ENCODE results near the gene DOCK9.
"Not testable (repeated sequence)": the region's sequence is repeated elsewhere in the genome, so short reads cannot be mapped to it uniquely, and the experiment has no call there.

The DOCK9 gene

DNA sequence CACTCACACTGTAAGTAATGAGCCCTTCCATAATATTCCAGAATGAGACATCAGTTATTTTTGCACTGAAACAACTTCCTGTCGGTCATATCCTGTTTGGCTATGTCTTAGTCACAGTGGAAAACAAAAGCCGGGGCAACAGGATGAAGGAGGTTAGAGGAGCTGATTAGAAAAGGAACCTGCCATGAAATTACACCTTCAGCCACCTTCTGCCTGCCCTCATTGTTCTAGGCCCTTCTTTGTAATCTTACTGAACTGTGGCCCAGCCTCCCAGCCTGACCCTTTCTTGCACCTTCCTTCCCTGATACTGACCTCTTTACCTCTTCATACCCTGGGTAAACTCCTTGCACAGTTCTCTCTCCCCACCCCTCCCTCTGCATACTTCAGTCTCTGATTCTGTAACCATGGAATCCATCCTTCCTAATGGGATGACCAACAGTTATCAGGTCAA is 67.3 kb downstream of the DOCK9 start:
- DNase-seq, result peak; percentile 29

DNA sequence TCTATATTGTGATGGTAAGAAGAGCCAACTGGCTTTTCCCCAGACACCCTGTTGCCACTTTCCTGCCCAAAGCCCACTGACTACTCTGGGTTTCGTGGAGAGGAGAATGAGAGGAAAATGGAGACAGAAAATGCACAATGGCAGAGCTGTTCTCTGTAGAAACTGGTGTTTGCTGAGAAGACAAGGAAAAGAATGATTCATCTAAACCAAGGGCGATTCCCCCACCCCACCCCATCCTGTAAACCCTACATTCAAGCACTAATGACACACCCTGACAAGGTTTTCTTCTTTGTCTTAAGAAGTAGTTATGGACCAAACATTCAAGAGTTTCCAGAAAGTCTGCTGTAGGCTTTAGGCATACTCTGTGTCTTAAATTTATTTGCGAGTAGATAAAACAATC is 68.8 kb downstream of the DOCK9 start:
- no peak for DNase-seq

DNA sequence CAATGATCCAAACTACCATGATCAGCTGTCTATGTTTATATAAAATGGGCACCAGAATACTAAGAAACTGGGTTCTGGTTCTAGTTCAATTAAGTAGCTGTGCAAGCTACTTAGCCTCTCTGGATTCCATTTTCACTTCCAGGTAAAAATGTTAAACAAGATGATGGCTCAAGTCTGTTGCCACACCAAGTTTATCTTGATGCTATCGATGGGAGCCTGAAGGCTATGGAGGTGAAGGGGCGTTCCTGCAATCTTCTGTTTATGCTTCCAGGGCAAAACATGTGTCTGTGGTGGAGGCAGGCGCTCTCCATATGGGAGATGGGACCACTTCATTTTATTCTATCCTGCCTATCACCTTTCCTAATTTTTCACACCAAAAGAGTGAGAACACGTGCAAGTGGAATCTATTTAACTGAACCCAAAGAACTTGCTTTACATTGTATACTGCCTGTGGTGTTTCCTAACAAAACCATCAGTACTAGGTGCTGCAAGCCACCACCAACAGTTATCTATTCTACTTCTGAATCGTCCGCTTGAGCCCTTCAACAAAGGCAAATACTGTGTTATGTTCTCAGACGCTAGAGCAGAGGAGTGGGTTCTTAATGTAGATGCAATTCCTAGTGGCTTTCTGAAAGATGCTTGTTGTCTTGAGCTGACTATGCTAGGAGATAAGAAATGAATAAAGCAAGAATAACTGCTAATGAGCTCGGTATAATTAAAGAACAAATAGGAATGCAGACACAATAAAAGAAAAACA is 70.9 kb downstream of the DOCK9 start:
- DNase-seq, result no peak

DNA sequence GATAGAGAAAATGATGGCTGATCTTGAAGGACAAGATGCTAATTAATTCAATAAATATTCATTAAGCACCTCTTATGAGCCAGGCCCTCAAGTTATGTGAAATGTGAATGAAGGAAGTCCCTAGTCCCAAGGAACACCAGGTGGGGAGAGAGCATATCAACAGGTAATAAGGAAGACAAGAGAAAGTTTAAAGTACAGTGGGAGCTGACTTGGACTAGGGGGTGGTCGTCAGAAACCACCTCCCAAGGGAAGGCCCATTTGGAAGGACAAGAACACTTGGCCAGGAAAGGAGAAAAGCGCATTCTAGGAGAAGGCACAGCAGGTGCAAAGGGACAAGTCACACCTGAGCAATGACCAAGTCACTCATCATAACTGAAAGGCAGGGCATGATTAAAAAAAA is 72.7 kb downstream of the DOCK9 start:
- DNase-seq, result no peak

DNA sequence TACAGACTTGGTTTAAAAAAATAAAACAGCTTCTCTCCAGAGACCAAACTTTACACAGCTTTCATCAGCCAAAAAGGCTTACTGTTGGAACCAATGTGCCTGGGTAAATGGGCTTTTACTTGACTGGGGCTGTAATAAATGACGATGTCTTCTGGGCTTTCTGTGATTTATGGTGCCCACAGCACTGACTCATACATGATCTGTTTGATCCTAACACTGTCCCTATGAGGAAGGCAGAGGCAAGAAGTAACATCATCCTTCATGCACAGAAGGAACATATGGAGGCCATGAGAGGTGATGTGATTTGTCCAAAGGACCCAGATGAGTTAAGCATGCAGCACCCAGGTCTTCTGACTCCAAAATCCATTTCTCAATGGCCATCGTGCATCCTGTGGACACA is 77.4 kb downstream of the DOCK9 start:
- no peak for DNase-seq

DNA sequence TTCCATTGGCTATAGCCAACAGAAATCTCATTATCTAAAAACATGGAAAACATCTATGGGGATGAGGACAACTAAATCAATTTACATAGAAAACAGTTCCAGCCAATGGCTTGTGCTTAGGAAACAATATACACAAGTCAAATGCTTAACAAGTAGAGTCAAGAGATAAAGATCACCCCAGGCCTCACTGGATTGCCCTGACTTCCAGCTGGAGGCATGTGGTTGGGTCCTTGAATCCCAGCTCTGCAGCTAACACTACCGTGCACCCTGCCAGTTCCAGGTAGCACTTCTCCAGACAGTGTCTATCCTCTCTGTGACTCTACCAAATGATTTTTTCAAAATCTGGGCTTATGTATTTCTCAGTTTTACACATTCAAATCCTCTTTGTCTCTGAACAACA is 80.2 kb downstream of the DOCK9 start:
- DNase-seq, result no peak

DNA sequence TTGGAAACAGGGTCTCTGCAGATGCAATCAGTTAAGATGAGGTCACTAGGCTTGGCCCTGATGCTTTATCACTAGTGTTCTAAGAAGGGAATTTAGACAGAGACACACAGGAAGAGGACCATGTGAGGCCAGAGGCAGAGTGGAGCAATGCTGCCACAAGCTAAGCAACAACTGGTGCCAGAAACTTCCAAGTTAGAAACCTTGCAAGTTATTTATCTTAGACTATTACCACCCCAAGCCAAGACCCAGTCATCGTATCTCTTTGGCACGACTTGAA is 81.1 kb downstream of the DOCK9 start:
- no peak for DNase-seq

DNA sequence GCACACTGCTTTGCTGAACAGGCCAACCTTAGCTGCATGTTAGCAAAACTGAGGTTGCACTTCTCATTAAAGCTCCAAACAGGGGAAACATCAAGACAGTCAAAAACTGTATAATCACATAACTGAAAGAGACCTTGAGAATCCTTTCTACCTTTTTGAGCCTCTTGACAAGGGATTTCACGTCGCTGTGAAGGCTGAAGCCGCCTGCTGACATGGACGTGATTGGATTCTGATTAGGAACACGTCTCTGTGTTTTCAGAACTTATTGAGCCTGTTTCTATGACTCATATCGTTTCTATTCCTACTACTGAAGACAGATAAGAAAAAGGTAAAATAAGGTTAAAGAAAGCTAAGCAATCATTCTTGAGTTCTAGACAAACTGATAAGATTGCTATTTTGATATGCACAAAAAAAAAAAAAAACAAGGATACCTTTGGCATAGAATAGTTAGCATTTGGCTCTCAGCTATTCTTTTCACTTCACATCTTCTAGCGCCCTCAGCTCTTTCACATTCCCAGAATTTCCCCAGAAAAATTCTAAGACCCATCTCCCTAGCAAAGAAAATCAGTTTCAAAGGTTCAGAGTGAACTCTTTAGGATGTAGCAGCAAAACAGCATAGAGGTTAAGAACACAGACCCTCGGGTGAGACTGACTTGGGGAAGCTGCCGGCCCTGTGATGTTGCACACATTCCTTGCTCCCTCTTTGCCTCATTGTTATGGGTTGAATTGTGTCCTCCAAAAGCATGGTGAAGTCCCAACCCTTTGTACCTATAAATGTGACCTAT is 81.6 kb downstream of the DOCK9 start:
- DNase-seq, result no peak

DNA sequence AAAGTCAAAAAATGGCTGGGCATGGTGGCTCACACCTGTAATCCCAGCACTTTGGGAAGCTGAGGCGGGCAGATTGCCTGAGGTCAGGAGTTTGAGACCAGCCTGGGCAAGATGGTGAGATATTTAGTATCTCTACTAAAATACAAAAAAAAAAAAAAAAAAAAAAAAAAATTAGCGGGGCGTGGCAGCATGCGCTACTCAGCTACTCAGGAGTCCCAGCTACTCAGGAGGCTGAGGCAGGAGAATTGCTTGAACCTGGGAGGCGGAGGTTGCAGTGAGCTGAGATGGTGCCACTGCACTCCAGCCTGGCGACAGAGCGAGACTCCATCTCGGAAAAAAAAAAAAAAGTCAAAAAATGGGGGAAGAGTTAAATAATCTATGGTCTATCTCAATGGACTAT is 83.0 kb downstream of the DOCK9 start:
- DNase-seq, result not testable (repeated sequence)

DNA sequence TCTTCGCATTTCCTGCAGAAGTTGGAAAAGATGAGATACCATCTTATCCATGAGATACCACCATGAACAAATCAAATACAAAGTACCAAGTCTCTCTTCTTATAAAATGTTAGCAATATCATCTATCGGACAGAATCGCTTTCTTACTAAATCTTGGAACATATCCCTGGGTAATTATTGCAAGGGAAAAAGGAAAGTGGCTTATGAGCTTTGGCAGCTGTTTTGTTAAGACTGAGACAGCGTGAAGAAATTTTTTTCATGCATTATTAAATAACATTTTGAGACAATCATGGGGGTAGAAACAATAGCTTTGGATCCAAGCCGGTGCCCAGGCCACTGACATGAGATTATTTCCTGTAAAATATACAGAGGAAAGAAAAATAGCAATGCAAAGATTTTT is 84.5 kb downstream of the DOCK9 start:
- no peak for DNase-seq

DNA sequence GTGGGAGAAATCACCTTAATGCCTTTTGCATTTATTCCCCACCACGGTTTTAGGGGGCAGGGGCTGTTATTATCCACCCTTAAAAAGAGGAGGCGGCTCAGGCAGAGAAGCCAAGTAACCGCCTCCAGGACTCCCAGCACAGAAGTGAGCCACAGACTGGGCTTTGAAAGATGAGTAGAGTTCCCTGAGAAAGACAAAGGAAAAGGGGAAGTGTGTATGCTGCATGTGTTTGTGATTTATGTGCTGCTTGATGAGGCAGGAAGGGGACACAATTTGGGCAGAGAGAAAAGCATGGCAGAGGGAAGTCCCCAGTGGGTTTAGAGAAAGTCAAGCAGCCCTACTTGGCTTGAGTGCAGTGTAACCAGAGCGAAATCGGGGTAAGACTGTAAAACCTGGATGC is 85.0 kb downstream of the DOCK9 start:
- DNase-seq, result no peak

DNA sequence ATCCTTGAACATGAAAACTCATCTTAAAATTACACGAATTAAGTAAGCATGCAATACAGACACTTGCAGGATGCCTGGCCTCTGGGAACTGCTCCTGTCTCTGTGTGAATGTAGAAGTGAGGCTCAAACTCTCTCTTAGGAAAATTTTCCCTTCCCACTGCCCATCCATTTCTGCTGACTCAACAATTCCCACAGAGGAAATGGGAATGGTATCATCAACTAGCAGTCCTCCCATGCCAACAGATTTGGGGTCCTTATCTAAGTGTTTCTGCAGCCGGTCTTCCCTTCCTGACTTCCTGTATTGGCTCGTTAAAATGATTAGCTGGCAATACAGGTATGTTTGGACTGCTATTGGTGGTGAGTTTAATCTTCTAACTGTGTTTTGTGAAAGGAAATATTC is 85.8 kb downstream of the DOCK9 start:
- DNase-seq, result no peak

DNA sequence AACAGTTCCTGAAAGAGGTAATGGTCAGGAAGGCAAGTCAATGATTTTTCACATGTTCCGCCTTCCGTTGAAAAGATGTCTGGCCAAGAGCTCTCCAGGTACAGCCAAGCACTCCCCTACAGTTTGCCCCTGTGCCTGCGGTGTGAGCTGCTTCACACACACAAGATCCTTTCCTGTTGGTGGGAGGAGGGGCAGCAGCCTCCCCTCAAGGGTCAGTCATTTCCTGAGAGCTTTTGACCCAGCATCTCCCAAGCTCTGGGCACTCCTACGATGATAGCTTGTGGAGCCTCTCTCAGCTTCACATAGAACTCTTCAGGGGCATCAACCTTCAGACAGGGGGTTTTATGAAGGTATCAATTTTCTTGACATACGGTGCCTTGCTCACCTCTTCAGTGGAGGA is 86.9 kb downstream of the DOCK9 start:
- no peak for DNase-seq

DNA sequence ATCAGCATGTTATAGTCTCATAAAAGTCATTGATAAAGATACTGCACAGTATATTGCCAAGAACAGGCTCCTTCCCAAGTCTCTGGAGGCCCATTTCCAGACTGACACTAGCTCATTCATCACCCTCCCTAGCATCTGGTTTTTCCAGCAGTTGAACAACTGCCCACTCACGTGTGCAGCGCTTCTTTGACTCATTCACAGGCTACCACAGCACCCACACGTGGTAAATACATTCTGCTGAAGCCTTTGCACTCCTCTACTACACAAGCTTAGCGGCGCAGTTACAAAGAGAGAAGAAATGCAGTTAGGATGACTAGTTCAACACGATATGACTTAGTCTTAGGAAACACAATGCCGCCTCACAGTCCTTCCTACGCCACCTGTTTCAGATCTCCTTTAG is 87.7 kb downstream of the DOCK9 start:
- DNase-seq, result no peak

DNA sequence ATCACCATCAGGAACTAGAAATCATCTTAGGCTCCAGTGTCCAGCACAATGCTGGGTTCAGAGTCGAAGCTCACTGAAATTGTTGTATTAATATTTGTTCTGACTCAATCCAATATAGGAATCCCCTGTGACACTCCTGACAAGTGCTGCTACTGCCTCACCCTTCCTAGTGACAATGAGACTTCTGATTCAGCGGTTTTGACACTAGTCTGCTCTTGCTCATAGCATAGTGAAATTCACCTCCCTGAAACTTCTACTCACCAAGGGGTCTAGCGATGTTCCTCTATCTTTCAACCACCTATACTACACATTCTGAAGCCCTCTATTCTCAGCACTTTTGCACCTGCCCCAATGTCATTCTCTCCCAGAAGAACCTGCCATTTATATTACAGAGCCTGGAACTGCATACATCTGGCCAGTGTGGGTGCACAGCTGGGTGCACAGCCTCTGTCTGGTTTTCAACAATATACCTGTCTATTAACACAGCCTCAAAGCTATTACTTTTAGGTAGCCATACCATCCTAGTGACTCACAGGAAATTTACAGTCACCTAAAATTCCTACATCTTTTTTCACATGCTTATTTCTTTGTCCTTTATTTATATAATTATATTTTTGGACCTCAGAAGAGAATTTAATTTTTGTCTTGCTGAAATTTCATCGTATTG is 88.3 kb downstream of the DOCK9 start:
- DNase-seq, result no peak

DNA sequence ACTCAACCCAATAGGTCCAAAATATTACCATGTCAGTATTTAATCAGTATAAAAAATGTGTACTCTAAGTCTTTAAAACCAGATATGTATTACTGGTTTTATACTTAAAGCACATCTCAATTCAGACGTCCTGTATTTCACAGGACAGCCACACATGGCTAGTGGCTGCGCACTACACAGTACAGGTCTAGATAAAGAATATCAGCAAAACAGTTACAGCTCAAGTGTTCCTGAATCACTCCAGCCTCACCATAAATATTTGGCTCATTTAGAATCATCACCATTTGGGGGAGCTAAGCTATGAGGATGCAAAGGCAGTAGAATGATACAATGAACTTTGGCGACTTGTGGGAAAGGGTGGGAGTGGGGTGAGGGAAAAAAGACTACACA is 89.0 kb downstream of the DOCK9 start:
- DNase-seq, result no peak

DNA sequence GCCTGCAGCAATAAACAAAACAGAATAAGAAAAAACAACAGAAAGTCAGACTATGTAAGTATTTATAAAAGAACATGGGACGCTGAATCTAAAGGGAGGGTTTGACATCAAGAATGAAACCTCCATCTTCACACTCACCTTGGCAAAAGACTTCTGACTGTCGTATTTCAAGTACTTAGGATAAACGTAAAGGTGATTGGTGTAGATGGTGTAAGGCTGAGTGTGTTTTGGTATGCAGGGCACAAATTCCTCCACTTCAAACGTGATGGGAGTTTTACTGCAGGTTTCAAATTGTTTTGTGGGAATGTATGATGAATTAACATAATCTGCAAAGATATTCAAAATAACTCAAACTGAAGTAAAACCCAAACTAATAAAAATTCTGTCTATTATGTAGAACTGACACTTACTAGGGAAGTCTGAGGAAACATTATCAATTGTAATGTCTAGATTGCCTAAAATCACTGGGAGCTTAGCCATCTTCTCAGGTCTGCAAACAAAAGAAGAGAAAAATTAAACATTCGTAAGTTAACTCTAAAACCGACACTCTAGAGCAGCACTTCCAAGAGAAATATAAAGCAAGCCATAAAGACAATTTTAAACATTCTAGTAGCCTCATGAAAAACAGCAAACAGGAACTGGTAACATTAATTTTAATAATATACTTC is 89.5 kb downstream of the DOCK9 start:
- DNase-seq, result no peak

DNA sequence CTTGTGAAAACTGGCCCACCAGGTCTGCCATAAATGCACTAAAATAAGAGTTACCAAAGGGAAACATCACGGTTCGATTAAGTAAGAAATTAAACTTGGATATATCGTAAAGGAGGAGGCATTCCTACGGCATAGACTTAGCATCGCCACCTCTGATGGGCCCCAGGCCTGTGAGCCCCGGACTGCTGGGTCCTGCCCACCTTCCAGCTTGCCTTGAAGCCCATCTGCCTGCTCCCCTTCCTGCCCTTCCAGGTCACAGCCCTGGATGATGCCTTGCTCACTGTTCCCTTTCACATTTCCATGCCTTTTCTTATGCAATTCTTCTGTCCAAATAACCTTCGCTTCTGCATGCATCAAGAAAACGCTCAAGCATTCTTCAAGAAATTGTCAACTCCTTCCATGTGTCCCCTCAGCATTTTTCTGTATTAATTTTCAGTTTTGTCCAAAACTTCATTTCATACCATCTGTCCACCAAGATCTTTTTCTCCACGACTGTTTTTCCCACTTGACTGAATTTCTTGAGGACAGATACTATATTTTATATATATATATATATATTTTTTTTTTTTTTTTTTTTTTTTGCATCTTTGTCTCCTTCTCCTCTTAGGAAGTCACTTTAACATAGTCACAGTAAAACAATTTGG is 91.2 kb downstream of the DOCK9 start:
- no peak for DNase-seq

DNA sequence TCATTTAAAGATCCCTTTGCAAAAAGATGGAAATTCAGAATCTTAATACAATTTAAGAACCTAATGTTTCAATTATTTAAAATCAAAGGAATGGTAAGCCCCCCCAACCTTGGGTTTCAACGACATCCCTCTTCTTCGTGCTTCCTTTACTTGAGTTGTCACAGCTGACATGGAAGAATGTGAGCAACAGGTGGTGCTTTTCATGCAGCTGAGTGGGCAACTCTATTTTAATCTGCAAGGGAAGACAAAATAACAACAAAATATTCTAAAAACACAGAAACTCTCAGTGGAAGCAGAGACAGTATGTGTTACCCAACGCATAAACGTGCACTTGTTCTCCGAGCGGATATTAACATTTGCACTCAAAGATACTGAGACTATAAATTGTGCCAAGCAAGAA is 92.3 kb downstream of the DOCK9 start:
- DNase-seq, result no peak

DNA sequence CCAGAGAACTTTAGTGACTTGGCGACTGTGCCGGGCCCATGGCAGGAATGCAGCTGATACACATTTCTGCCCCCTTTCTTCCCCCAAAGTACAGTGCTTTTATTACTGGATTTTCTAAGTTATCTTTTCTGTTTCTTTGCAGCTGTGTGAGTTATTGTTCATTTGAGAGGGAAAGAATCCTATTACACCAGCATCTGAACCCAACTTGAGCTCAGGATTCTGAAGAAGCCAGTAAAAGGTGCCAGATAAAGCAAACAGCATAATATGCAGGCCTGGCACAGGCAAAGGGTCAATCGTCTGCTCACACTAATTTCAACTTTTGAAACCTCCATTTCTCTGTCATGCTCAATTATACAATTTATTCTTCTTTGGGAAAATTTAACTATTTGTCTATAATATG is 93.9 kb downstream of the DOCK9 start:
- no peak for DNase-seq

DNA sequence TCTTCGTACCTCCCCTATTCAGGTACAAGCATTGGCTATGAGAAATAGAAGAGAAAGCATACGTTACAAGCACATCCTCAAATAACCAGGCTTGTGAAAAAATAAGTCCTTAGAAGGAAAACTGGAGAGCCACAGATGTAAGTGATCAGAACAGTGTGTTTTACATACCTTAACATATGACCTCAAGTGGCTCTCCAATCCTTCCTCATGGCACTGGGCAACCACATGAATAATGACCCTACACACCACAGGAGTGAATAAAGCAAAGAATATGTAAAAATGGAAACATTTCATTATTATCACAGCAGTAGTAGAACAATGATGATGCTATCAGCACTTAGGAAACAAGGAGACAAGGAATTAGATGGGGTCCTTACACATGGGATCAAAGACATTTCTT is 96.5 kb downstream of the DOCK9 start:
- DNase-seq, result no peak

DNA sequence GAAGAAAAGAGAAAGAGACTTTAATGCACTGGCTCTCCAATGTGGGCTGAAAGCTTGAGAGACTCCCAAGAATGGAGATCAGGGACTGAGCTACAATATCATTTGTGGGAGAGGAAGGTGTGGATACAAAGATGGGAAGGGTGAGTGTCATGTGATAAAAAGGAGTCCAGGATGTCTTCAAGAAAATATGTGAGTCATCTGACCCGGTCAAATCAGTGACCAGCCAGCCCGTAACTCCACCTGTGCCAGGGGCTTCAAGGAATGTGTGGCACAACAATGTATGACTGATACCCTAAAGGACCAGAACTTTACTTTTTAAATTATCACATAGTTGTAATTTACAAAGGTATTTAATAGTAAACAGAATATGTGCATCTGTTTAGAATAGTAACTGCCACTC is 97.2 kb downstream of the DOCK9 start:
- DNase-seq, result no peak

DNA sequence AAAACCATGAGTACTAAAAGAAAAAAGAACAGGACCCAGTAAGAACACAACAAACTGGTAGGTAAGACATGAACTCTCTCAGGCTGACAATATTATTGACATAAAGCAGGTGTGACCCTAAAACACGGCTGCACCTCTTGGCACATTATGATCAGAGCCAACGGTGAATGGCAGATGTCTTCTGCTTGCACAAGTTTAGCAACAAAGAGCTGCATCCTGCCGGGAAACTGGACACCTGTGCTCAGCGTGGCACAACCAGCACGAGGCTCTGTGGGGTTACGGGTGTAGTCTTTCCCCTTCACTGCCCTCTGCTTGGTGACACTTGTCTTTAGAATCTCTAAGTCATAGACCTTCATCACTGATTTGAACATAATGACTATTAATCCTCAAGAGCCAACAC is 97.9 kb downstream of the DOCK9 start:
- peak; percentile 88 for DNase-seq

Measured in NCI-H146 (cell line).